ENCODE data around the gene ZNF410.

DNA sequence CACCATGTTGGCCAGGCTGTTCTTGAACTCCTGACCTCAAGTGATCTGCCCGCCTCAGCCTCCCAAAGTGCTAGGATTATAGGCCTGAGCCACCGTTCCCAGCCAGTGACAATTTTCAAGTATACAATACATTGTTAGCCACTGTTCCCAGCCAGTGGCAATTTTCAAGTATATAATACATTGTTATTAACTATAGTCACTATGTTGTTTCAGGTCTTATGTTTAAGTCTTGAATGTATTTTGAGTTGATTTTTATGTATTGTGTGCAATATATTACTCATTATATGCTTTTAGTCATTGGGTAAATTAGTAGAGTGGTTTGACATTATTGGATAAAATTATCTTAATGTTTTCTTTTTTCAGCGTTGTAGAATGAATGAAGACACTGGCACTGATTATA lies 13.0 kb upstream of the ZNF410 start:
- TF ChIP-seq EZH2 (IDR thresholded peaks at IDR 0.05; ENCODE audit: low read length), result no peak
- TF ChIP-seq, protein P1, sequence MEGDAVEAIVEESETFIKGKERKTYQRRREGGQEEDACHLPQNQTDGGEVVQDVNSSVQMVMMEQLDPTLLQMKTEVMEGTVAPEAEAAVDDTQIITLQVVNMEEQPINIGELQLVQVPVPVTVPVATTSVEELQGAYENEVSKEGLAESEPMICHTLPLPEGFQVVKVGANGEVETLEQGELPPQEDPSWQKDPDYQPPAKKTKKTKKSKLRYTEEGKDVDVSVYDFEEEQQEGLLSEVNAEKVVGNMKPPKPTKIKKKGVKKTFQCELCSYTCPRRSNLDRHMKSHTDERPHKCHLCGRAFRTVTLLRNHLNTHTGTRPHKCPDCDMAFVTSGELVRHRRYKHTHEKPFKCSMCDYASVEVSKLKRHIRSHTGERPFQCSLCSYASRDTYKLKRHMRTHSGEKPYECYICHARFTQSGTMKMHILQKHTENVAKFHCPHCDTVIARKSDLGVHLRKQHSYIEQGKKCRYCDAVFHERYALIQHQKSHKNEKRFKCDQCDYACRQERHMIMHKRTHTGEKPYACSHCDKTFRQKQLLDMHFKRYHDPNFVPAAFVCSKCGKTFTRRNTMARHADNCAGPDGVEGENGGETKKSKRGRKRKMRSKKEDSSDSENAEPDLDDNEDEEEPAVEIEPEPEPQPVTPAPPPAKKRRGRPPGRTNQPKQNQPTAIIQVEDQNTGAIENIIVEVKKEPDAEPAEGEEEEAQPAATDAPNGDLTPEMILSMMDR (optimal IDR thresholded peaks at IDR 0.05 in 1 of 3, IDR thresholded peaks at IDR 0.05 in 1 of 3, conservative IDR thresholded peaks at IDR 0.05 in 1 of 3; ENCODE audit: extremely low read depth in 1 of 3, insufficient read depth in 2 of 3, low read length in 3 of 3), result no peak

Measured in keratinocyte (primary cell).